ENCODE measurements around the gene UXS1.
"Not testable (repeated sequence)": the region's sequence is repeated elsewhere in the genome, so short reads cannot be mapped to it uniquely, and the experiment has no call there.

The UXS1 gene

GRCh38 chr2:106144621-106145331 is 49.3 kb downstream of the UXS1 start:
- H3K4me1 ChIP-seq (ENCODE audit: control insufficient read depth, insufficient read depth, low read length, poor library complexity, severe bottlenecking) = peaks cover 13% of the 10 kb centered on the region
- no peak overlapping the region for H3K27ac ChIP-seq (ENCODE audit: low read depth, low read length, severe bottlenecking)
- no peaks in the 10 kb centered on the region for H3K9me3 ChIP-seq (ENCODE audit: control insufficient read depth, low read length)
- H3K4me3 ChIP-seq (ENCODE audit: extremely low read depth, insufficient read depth, low read length, poor library complexity, severe bottlenecking) = no peak overlapping the region
- peaks cover 30% of the 10 kb centered on the region for H3K36me3 ChIP-seq (ENCODE audit: control insufficient read depth, insufficient read depth, low read length)
- 90 to 94% methylated on average over 16 to 21 of the region's 21 CpGs for whole genome bisulfite sequencing, 2 experiments (ENCODE audit: insufficient coverage in 2 of 2)

- H3K4me1 ChIP-seq (ENCODE audit: control insufficient read depth, insufficient read depth, low read length, poor library complexity, severe bottlenecking) = peaks cover 17% of the 10 kb centered on the region
- no peak overlapping the region for H3K4me3 ChIP-seq (ENCODE audit: extremely low read depth, insufficient read depth, low read length, poor library complexity, severe bottlenecking)
- H3K27ac ChIP-seq (ENCODE audit: low read depth, low read length, severe bottlenecking) = no peak overlapping the region
- H3K36me3 ChIP-seq (ENCODE audit: control insufficient read depth, insufficient read depth, low read length) = peaks cover 18% of the 10 kb centered on the region
- no peaks in the 10 kb centered on the region for H3K9me3 ChIP-seq (ENCODE audit: control insufficient read depth, low read length)
- 94 to 95% methylated on average over 4 to 7 of the region's 7 CpGs for WGBS, 2 experiments (ENCODE audit: insufficient coverage in 2 of 2)
Measured at GRCh38 chr2:106143495-106144215, 50.4 kb downstream of the UXS1 start.

GRCh38 chr2:106142683-106143082 is 51.4 kb downstream of the UXS1 start:
- 90 to 100% methylated on average over 1 to 2 of the region's 3 CpGs for WGBS, 2 experiments (ENCODE audit: insufficient coverage in 2 of 2)
- Histone ChIP-seq H3K9me3 (ENCODE audit: control insufficient read depth, low read length) (no peaks in the 10 kb centered on the region), H3K4me3 (ENCODE audit: extremely low read depth, insufficient read depth, low read length, poor library complexity, severe bottlenecking) (no peak overlapping the region), H3K36me3 (ENCODE audit: control insufficient read depth, insufficient read depth, low read length) (peaks cover 18% of the 10 kb centered on the region), H3K4me1 (ENCODE audit: control insufficient read depth, insufficient read depth, low read length, poor library complexity, severe bottlenecking) (peaks cover 12% of the 10 kb centered on the region), H3K27ac (ENCODE audit: low read depth, low read length, severe bottlenecking) (no peak overlapping the region)

DNA sequence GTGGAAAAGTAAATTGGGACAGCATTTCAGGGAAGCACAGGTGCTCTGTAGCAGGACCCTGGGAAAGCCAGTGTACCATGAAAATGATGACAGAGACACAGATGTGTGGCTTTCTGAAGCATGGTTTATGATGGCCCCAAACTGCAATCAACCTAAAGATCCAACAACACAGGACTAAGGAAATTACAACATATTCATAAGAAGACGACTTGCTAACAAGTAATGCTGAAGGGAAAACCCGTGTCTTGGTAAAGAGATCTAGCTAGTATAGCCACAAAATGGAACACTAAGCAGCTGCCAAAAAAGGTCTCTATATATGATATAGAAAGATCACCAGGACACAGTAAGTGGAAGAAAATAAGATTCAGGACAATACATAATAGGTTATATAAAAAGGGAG is 53.2 kb downstream of the UXS1 start:
- Histone ChIP-seq H3K4me1 (ENCODE audit: control insufficient read depth, insufficient read depth, low read length, poor library complexity, severe bottlenecking) (peaks cover 6% of the 10 kb centered on the region), H3K4me3 (ENCODE audit: extremely low read depth, insufficient read depth, low read length, poor library complexity, severe bottlenecking) (no peak overlapping the region), H3K27ac (ENCODE audit: low read depth, low read length, severe bottlenecking) (no peak overlapping the region), H3K36me3 (ENCODE audit: control insufficient read depth, insufficient read depth, low read length) (peaks cover 22% of the 10 kb centered on the region), H3K9me3 (ENCODE audit: control insufficient read depth, low read length) (no peaks in the 10 kb centered on the region)
- WGBS, 2 experiments (ENCODE audit: insufficient coverage in 2 of 2) = 100% methylated on average over 1 of the region's 2 CpGs; no CpG with 5 or more reads in 1 of the 2 experiments

- Histone ChIP-seq H3K4me3 (ENCODE audit: extremely low read depth, insufficient read depth, low read length, poor library complexity, severe bottlenecking) (no peak overlapping the region), H3K27ac (ENCODE audit: low read depth, low read length, severe bottlenecking) (no peak overlapping the region), H3K36me3 (ENCODE audit: control insufficient read depth, insufficient read depth, low read length) (peaks cover 18% of the 10 kb centered on the region), H3K4me1 (ENCODE audit: control insufficient read depth, insufficient read depth, low read length, poor library complexity, severe bottlenecking) (peaks cover 6% of the 10 kb centered on the region), H3K9me3 (ENCODE audit: control insufficient read depth, low read length) (no peaks in the 10 kb centered on the region)
- 86 to 92% methylated on average over 5 of the region's 6 CpGs for WGBS, 2 experiments (ENCODE audit: insufficient coverage in 2 of 2)
Measured at GRCh38 chr2:106140113-106140512, 54.0 kb downstream of the UXS1 start.

DNA sequence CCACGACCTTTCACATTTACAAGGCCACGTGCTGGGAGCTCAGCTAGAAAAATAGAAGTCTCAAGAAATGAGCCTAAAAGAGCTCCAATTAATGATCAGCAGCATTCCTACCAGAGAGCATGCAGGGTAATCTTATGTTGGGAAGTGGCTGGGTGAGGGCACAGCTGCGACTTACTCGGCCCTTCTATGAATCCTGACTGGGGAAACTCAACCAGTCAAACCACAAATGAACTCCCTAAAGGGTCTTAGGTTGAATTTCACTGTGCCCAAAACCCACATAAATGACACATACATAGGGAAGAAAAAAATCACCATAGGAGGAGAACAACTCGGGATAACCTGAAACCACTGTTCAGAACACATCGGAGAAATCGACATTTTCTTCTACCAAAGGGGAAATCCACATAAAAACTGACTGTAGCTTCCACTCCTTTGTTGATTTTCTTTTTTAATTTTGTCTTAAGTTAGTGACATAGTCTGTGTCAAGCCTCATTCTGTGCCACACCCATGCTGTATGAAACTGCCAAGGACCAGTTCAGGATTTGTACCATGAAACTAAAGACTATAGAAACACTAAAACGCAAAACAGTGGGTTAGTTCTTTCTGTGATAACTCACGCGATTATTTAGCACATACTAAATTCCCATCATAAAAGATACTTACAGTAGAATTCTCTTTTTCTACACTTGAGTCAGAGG is 54.7 kb downstream of the UXS1 start:
- Histone ChIP-seq H3K27ac (ENCODE audit: low read depth, low read length, severe bottlenecking) (no peak overlapping the region), H3K9me3 (ENCODE audit: control insufficient read depth, low read length) (no peaks in the 10 kb centered on the region), H3K4me3 (ENCODE audit: extremely low read depth, insufficient read depth, low read length, poor library complexity, severe bottlenecking) (no peak overlapping the region), H3K36me3 (ENCODE audit: control insufficient read depth, insufficient read depth, low read length) (peaks cover 11% of the 10 kb centered on the region), H3K4me1 (ENCODE audit: control insufficient read depth, insufficient read depth, low read length, poor library complexity, severe bottlenecking) (peaks cover 6% of the 10 kb centered on the region)
- WGBS, 2 experiments (ENCODE audit: insufficient coverage in 2 of 2) = 90 to 91% methylated on average over 5 to 6 of the region's 10 CpGs

GRCh38 chr2:106138543-106139237 is 55.4 kb downstream of the UXS1 start:
- H3K36me3 ChIP-seq (ENCODE audit: control insufficient read depth, insufficient read depth, low read length) = peaks cover 11% of the 10 kb centered on the region
- no peaks in the 10 kb centered on the region for H3K9me3 ChIP-seq (ENCODE audit: control insufficient read depth, low read length)
- H3K4me1 ChIP-seq (ENCODE audit: control insufficient read depth, insufficient read depth, low read length, poor library complexity, severe bottlenecking) = peaks cover 6% of the 10 kb centered on the region
- no peak overlapping the region for H3K4me3 ChIP-seq (ENCODE audit: extremely low read depth, insufficient read depth, low read length, poor library complexity, severe bottlenecking)
- 94 to 99% methylated on average over 11 of the region's 11 CpGs for WGBS, 2 experiments (ENCODE audit: insufficient coverage in 2 of 2)
- H3K27ac ChIP-seq (ENCODE audit: low read depth, low read length, severe bottlenecking) = peak overlapping the region; percentile 13

- 84 to 95% methylated on average over 6 to 11 of the region's 14 CpGs for WGBS, 2 experiments (ENCODE audit: insufficient coverage in 2 of 2)
- H3K9me3 ChIP-seq (ENCODE audit: control insufficient read depth, low read length) = no peaks in the 10 kb centered on the region
- peaks cover 11% of the 10 kb centered on the region for H3K36me3 ChIP-seq (ENCODE audit: control insufficient read depth, insufficient read depth, low read length)
- H3K27ac ChIP-seq (ENCODE audit: low read depth, low read length, severe bottlenecking) = peak overlapping the region; percentile 13
- H3K4me3 ChIP-seq (ENCODE audit: extremely low read depth, insufficient read depth, low read length, poor library complexity, severe bottlenecking) = no peak overlapping the region
- H3K4me1 ChIP-seq (ENCODE audit: control insufficient read depth, insufficient read depth, low read length, poor library complexity, severe bottlenecking) = peaks cover 6% of the 10 kb centered on the region
Measured at GRCh38 chr2:106137731-106138521, 56.2 kb downstream of the UXS1 start.

DNA sequence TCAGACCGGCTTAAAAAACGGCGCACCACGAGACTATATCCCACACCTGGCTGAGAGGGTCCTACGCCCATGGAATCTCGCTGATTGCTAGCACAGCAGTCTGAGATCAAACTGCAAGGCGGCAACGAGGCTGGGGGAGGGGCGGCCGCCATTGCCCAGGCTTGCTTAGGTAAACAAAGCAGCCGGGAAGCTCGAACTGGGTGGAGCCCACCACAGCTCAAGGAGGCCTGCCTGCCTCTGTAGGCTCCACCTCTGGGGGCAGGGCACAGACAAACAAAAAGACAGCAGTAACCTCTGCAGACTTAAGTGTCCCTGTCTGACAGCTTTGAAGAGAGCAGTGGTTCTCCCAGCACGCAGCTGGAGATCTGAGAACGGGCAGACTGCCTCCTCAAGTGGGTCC is 62.9 kb downstream of the UXS1 start:
- H3K27ac ChIP-seq (ENCODE audit: low read depth, low read length, severe bottlenecking); H3K9me3 ChIP-seq (ENCODE audit: control insufficient read depth, low read length); H3K4me3 ChIP-seq (ENCODE audit: extremely low read depth, insufficient read depth, low read length, poor library complexity, severe bottlenecking); H3K4me1 ChIP-seq (ENCODE audit: control insufficient read depth, insufficient read depth, low read length, poor library complexity, severe bottlenecking): not testable (repeated sequence)
- WGBS, 2 experiments (ENCODE audit: insufficient coverage in 2 of 2) = no CpG with 5 or more reads among the region's 14 CpGs
- peaks cover 17% of the 10 kb centered on the region for H3K36me3 ChIP-seq (ENCODE audit: control insufficient read depth, insufficient read depth, low read length)

All from mesodermal cell (in vitro differentiated cells).